ENCODE data around the gene SH3BP4.

SH3BP4 gene

GRCh38 chr2:234967870-234968208, 16.0 kb downstream of the SH3BP4 start:
- Histone ChIP-seq H3K4me1 (ENCODE audit: control insufficient read depth, low read length) (no peaks in the 10 kb centered on the region), H3K27ac (ENCODE audit: low read depth, low read length) (no peak overlapping the region), H3K9me2 (replicated peaks; ENCODE audit: control insufficient read depth, low read length) (no peaks in the 10 kb centered on the region), H3K9me3 (ENCODE audit: control insufficient read depth, insufficient read depth, low read length) (no peaks in the 10 kb centered on the region; the same call in 1 of the 2 replicates), H3K36me3 (ENCODE audit: control insufficient read depth, low read length) (no peaks in the 10 kb centered on the region), H3K4me3 (ENCODE audit: low read length) (no peak overlapping the region), H4K20me1 (ENCODE audit: control insufficient read depth, insufficient read depth, low read depth, low read length) (no peaks in the 10 kb centered on the region), H3F3A (ENCODE audit: control insufficient read depth, insufficient read depth) (no peaks in the 10 kb centered on the region), H3K27me3 (ENCODE audit: control insufficient read depth, low read length) (no peaks in the 10 kb centered on the region), H3K79me2 (ENCODE audit: control insufficient read depth, low read length) (no peaks in the 10 kb centered on the region), H3K4me2 (ENCODE audit: low read length) (no peak overlapping the region)
- TF ChIP-seq EZH2phosphoT487 (IDR thresholded peaks at IDR 0.05; ENCODE audit: borderline replicate concordance, low read length) (no peak), CTCF (IDR thresholded peaks at IDR 0.05; ENCODE audit: low read depth, low read length, poor library complexity, severe bottlenecking) (no peak)

GRCh38 chr2:234968631-234969305, 17.0 kb downstream of the SH3BP4 start:
- H3K4me2 ChIP-seq (ENCODE audit: low read length): no peak overlapping the region
- no peaks in the 10 kb centered on the region for H3K4me1 ChIP-seq (ENCODE audit: control insufficient read depth, low read length)
- no peak overlapping the region for H3K27ac ChIP-seq (ENCODE audit: low read depth, low read length)
- H4K20me1 ChIP-seq (ENCODE audit: control insufficient read depth, insufficient read depth, low read depth, low read length): no peaks in the 10 kb centered on the region
- H3K4me3 ChIP-seq (ENCODE audit: low read length): no peak overlapping the region
- no peaks in the 10 kb centered on the region for H3K9me3 ChIP-seq (ENCODE audit: control insufficient read depth, insufficient read depth, low read length)
- no peaks in the 10 kb centered on the region for H3K36me3 ChIP-seq (ENCODE audit: control insufficient read depth, low read length)
- no peaks in the 10 kb centered on the region for H3F3A ChIP-seq (ENCODE audit: control insufficient read depth, insufficient read depth)
- H3K9me2 ChIP-seq (replicated peaks; ENCODE audit: control insufficient read depth, low read length): no peaks in the 10 kb centered on the region
- H3K27me3 ChIP-seq (ENCODE audit: control insufficient read depth, low read length): no peaks in the 10 kb centered on the region
- H3K79me2 ChIP-seq (ENCODE audit: control insufficient read depth, low read length): no peaks in the 10 kb centered on the region
- TF ChIP-seq EZH2phosphoT487 (IDR thresholded peaks at IDR 0.05; ENCODE audit: borderline replicate concordance, low read length): no peak
- TF ChIP-seq CTCF (IDR thresholded peaks at IDR 0.05; ENCODE audit: low read depth, low read length, poor library complexity, severe bottlenecking): no peak

- H3K4me1 ChIP-seq (ENCODE audit: control insufficient read depth, low read length): no peaks in the 10 kb centered on the region
- H3K36me3 ChIP-seq (ENCODE audit: control insufficient read depth, low read length): no peaks in the 10 kb centered on the region
- H3K4me2 ChIP-seq (ENCODE audit: low read length): no peak overlapping the region
- H3K79me2 ChIP-seq (ENCODE audit: control insufficient read depth, low read length): no peaks in the 10 kb centered on the region
- no peaks in the 10 kb centered on the region for H4K20me1 ChIP-seq (ENCODE audit: control insufficient read depth, insufficient read depth, low read depth, low read length)
- no peak overlapping the region for H3K27ac ChIP-seq (ENCODE audit: low read depth, low read length)
- no peaks in the 10 kb centered on the region for H3F3A ChIP-seq (ENCODE audit: control insufficient read depth, insufficient read depth)
- TF ChIP-seq EZH2phosphoT487 (IDR thresholded peaks at IDR 0.05; ENCODE audit: borderline replicate concordance, low read length) (no peak), CTCF (IDR thresholded peaks at IDR 0.05; ENCODE audit: low read depth, low read length, poor library complexity, severe bottlenecking) (no peak)
- no peaks in the 10 kb centered on the region for H3K9me3 ChIP-seq (ENCODE audit: control insufficient read depth, insufficient read depth, low read length)
- H3K9me2 ChIP-seq (replicated peaks; ENCODE audit: control insufficient read depth, low read length): no peaks in the 10 kb centered on the region
- H3K4me3 ChIP-seq (ENCODE audit: low read length): no peak overlapping the region
- H3K27me3 ChIP-seq (ENCODE audit: control insufficient read depth, low read length): no peaks in the 10 kb centered on the region
Observed at GRCh38 chr2:234969306-234970098, 17.7 kb downstream of the SH3BP4 start.
